ENCODE data around the gene TCAP. TPM values are rescaled to one million over a fixed set of nuclear protein-coding genes. Genes with fewer than 3 reads are reported as not detected.

TCAP gene
- total and polyA plus RNA-seq, 2 experiments from 2014 or later, result 0.61 to 2.1 TPM

DNA sequence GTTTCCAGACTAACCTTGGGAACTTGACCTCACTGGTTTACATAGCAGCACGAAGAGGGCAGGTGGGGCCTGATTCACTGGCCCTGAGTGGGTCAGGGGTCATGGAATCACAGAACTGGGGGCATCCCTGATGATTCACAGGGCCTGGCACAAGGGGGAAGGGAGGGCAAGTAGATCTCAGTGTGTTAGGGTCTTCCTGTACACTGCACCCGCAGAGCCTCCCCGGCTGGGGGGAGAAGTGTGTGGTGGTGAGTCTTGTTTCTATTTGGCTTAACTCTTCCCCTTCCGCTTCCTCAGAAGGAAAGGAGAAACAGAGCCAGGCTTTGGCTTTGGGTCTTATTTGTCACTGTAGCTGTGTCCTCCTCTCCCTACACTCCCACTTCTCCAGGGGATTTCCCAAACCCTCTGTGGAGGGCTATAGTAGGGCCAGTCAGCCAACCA, 24.5 kb upstream of the TCAP start:
- TF ChIP-seq POLR2AphosphoS5 (IDR thresholded peaks at IDR 0.05; ENCODE audit: low read depth), result no peak
- TF ChIP-seq, protein P1, sequence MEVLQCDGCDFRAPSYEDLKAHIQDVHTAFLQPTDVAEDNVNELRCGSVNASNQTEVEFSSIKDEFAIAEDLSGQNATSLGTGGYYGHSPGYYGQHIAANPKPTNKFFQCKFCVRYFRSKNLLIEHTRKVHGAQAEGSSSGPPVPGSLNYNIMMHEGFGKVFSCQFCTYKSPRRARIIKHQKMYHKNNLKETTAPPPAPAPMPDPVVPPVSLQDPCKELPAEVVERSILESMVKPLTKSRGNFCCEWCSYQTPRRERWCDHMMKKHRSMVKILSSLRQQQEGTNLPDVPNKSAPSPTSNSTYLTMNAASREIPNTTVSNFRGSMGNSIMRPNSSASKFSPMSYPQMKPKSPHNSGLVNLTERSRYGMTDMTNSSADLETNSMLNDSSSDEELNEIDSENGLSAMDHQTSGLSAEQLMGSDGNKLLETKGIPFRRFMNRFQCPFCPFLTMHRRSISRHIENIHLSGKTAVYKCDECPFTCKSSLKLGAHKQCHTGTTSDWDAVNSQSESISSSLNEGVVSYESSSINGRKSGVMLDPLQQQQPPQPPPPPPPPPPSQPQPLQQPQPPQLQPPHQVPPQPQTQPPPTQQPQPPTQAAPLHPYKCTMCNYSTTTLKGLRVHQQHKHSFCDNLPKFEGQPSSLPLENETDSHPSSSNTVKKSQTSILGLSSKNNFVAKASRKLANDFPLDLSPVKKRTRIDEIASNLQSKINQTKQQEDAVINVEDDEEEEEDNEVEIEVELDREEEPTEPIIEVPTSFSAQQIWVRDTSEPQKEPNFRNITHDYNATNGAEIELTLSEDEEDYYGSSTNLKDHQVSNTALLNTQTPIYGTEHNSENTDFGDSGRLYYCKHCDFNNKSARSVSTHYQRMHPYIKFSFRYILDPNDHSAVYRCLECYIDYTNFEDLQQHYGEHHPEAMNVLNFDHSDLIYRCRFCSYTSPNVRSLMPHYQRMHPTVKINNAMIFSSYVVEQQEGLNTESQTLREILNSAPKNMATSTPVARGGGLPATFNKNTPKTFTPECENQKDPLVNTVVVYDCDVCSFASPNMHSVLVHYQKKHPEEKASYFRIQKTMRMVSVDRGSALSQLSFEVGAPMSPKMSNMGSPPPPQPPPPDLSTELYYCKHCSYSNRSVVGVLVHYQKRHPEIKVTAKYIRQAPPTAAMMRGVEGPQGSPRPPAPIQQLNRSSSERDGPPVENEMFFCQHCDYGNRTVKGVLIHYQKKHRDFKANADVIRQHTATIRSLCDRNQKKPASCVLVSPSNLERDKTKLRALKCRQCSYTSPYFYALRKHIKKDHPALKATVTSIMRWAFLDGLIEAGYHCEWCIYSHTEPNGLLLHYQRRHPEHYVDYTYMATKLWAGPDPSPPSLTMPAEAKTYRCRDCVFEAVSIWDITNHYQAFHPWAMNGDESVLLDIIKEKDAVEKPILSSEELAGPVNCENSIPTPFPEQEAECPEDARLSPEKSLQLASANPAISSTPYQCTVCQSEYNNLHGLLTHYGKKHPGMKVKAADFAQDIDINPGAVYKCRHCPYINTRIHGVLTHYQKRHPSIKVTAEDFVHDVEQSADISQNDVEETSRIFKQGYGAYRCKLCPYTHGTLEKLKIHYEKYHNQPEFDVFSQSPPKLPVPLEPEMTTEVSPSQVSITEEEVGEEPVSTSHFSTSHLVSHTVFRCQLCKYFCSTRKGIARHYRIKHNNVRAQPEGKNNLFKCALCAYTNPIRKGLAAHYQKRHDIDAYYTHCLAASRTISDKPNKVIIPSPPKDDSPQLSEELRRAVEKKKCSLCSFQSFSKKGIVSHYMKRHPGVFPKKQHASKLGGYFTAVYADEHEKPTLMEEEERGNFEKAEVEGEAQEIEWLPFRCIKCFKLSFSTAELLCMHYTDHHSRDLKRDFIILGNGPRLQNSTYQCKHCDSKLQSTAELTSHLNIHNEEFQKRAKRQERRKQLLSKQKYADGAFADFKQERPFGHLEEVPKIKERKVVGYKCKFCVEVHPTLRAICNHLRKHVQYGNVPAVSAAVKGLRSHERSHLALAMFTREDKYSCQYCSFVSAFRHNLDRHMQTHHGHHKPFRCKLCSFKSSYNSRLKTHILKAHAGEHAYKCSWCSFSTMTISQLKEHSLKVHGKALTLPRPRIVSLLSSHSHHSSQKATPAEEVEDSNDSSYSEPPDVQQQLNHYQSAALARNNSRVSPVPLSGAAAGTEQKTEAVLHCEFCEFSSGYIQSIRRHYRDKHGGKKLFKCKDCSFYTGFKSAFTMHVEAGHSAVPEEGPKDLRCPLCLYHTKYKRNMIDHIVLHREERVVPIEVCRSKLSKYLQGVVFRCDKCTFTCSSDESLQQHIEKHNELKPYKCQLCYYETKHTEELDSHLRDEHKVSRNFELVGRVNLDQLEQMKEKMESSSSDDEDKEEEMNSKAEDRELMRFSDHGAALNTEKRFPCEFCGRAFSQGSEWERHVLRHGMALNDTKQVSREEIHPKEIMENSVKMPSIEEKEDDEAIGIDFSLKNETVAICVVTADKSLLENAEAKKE (CRISPR knock-in tag; IDR thresholded peaks at IDR 0.05), result no peak
- TF ChIP-seq, protein P2, sequence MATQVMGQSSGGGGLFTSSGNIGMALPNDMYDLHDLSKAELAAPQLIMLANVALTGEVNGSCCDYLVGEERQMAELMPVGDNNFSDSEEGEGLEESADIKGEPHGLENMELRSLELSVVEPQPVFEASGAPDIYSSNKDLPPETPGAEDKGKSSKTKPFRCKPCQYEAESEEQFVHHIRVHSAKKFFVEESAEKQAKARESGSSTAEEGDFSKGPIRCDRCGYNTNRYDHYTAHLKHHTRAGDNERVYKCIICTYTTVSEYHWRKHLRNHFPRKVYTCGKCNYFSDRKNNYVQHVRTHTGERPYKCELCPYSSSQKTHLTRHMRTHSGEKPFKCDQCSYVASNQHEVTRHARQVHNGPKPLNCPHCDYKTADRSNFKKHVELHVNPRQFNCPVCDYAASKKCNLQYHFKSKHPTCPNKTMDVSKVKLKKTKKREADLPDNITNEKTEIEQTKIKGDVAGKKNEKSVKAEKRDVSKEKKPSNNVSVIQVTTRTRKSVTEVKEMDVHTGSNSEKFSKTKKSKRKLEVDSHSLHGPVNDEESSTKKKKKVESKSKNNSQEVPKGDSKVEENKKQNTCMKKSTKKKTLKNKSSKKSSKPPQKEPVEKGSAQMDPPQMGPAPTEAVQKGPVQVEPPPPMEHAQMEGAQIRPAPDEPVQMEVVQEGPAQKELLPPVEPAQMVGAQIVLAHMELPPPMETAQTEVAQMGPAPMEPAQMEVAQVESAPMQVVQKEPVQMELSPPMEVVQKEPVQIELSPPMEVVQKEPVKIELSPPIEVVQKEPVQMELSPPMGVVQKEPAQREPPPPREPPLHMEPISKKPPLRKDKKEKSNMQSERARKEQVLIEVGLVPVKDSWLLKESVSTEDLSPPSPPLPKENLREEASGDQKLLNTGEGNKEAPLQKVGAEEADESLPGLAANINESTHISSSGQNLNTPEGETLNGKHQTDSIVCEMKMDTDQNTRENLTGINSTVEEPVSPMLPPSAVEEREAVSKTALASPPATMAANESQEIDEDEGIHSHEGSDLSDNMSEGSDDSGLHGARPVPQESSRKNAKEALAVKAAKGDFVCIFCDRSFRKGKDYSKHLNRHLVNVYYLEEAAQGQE (IDR thresholded peaks at IDR 0.05; ENCODE audit: unreplicated experiment), result no peak
- no peak for TF ChIP-seq EZH2 (IDR thresholded peaks at IDR 0.05; ENCODE audit: low read depth, unreplicated experiment)
- TF ChIP-seq ZNF114 (CRISPR knock-in tag; IDR thresholded peaks at IDR 0.05), result no peak
- TF ChIP-seq, protein P3, sequence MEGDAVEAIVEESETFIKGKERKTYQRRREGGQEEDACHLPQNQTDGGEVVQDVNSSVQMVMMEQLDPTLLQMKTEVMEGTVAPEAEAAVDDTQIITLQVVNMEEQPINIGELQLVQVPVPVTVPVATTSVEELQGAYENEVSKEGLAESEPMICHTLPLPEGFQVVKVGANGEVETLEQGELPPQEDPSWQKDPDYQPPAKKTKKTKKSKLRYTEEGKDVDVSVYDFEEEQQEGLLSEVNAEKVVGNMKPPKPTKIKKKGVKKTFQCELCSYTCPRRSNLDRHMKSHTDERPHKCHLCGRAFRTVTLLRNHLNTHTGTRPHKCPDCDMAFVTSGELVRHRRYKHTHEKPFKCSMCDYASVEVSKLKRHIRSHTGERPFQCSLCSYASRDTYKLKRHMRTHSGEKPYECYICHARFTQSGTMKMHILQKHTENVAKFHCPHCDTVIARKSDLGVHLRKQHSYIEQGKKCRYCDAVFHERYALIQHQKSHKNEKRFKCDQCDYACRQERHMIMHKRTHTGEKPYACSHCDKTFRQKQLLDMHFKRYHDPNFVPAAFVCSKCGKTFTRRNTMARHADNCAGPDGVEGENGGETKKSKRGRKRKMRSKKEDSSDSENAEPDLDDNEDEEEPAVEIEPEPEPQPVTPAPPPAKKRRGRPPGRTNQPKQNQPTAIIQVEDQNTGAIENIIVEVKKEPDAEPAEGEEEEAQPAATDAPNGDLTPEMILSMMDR (conservative IDR thresholded peaks at IDR 0.05; ENCODE audit: low read depth in 2 of 2), result no peak
- no peak for TF ChIP-seq STAT1 (IDR thresholded peaks at IDR 0.05; ENCODE audit: unreplicated experiment)
- TF ChIP-seq NANOG (IDR thresholded peaks at IDR 0.05; ENCODE audit: borderline replicate concordance), result no peak
- no peak for TF ChIP-seq CREB1 (CRISPR knock-in tag; IDR thresholded peaks at IDR 0.05; ENCODE audit: low read depth)
- TF ChIP-seq, protein P4, sequence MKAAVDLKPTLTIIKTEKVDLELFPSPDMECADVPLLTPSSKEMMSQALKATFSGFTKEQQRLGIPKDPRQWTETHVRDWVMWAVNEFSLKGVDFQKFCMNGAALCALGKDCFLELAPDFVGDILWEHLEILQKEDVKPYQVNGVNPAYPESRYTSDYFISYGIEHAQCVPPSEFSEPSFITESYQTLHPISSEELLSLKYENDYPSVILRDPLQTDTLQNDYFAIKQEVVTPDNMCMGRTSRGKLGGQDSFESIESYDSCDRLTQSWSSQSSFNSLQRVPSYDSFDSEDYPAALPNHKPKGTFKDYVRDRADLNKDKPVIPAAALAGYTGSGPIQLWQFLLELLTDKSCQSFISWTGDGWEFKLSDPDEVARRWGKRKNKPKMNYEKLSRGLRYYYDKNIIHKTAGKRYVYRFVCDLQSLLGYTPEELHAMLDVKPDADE (IDR thresholded peaks at IDR 0.05), result no peak
- no peak for TF ChIP-seq ZNF331 (CRISPR knock-in tag; IDR thresholded peaks at IDR 0.05; ENCODE audit: low read depth)
- no peak for TF ChIP-seq EZH2phosphoT487 (IDR thresholded peaks at IDR 0.05; ENCODE audit: unreplicated experiment)
- TF ChIP-seq JUNB (IDR thresholded peaks at IDR 0.05; ENCODE audit: unreplicated experiment), result no peak
- Histone ChIP-seq H3K4me2 (no peak overlapping the region), H2AFZ (no peak overlapping the region), H3K27ac (ENCODE audit: low read depth) (no peak overlapping the region), H4K20me1 (replicated peaks; ENCODE audit: insufficient read depth) (peaks cover 22% of the 10 kb centered on the region), H3K9me2 (ENCODE audit: insufficient read depth) (no peaks in the 10 kb centered on the region), H3K4me3 (no peak overlapping the region), H3K79me2 (replicated peaks; ENCODE audit: insufficient read depth) (peaks cover 64% of the 10 kb centered on the region), H3K27me3 (ENCODE audit: insufficient read depth) (no peaks in the 10 kb centered on the region), H3K36me3 (ENCODE audit: insufficient read depth) (no peaks in the 10 kb centered on the region), H3K4me1 (ENCODE audit: insufficient read depth) (peaks cover 55% of the 10 kb centered on the region), H3F3A (replicated peaks; ENCODE audit: low read depth) (peaks cover 29% of the 10 kb centered on the region; the same call in 1 of the 2 replicates)
- Mint-ChIP-seq H3K9me3 (no peaks in the 10 kb centered on the region), H3K4me3 (no peak overlapping the region), H3K4me1 (peaks cover 73% of the 10 kb centered on the region), H3K36me3 (ENCODE audit: low read depth) (no peaks in the 10 kb centered on the region; the same call in 1 of the 3 replicates), H3K27me3 (ENCODE audit: insufficient read depth, low read depth, poor library complexity) (peaks cover 20% of the 10 kb centered on the region), H3K27ac (no peak overlapping the region)
- no peak for DNase-seq (ENCODE audit: low spot score)
- ATAC-seq, result no peak
